ENCODE measurements around the gene MUC5AC.

The MUC5AC gene

DNA sequence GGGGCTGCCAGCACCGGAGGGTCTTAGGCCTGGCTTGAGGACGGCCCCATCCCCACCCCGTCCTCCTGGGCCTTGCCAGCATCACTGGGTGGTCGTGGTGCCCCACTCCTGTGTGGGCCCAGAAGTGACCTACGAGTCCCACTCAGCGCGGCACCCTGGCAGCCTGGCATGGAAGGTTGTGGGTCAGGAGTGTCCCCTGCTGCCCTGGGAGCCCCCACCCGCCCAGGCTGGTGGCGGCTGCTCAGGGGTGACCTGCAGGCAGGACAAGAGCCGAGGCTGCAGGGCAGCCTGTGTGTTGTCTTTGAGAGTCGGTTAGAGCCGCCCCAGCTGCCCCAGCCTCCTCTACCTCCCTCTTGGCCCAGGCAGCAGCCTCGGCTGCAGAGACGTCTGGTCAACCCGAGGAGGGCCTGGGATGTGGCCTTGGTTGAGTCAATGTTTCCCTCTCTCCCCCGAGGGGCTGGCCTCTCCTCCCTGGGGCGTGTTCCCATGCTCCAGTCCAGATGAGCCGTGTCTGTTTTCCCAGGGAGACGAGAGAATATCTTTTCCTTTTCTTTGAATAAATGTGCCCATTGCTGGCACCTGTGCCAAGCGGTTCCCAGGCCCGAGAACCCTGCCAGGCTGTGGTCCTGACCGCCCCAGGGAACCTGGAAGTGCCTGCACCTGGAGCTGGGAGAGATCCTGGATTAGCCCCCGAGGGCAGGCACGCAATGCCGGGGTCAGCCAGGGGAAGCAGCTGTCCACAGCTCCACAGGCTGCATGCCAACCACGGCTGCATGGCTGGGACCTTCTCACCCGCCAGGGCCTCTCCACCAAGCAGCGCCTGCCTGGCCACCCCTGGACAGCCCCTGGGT, 35.7 kb upstream of the MUC5AC start:
- DNase-seq (ENCODE audit: low spot score), result no peak

DNA sequence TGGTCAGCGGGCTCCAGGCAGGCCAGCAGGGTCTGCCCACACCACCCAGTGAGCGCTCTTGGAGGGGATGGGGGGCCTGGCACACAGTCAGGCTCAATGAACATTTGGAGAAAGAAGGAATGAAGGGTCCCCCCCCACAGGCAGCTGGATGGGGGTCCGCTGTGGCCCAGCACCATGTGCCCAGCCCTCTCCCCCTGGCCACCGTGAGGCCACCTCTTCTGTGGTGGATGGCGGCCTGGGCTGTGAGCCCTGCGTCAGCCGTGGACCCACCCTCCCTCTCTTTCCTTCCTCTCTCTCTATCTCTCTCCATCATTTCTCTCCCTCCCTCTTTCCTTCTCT, 35.1 kb upstream of the MUC5AC start:
- no peak for DNase-seq (ENCODE audit: low spot score)

DNA sequence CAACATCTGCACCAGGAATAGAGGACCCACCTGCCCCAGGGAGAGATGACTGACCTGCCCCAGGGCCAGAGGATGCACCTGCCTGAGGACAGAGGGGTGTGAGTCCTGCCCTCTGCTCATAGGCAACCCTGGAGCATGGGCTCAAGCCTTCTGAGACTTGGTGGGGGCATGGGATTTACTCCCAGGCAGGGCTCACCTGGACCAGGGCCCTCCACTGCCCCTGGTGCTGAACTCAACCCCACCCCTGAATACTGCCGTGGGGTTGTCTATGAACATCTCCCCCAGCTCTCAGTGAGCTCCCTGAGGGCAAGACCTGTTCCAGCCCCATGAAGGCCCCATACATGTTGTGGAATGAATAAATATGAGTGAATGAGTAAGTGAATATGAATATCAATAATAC, 33.8 kb upstream of the MUC5AC start:
- DNase-seq (ENCODE audit: low spot score), result no peak

DNA sequence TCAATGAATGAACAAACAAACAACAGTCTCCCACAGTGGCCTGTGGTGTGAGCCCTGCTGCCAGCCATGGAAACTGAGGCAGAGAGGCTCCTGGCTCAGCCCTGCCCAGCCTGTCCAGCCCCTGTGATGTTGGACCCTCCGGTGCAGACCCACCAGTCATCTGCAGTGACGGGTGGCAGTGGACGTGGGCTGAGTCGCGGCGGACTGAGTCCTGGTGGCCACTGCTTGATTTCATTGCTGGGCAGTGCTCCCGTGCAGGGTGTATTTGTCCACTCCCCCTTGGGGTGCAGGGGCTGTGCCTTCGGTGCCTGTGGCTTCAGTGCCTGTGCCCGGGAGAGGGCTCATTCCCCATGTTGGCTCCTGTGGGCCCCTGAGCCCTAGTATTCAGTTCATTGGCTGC, 31.9 kb upstream of the MUC5AC start:
- no peak for DNase-seq (ENCODE audit: low spot score)

DNA sequence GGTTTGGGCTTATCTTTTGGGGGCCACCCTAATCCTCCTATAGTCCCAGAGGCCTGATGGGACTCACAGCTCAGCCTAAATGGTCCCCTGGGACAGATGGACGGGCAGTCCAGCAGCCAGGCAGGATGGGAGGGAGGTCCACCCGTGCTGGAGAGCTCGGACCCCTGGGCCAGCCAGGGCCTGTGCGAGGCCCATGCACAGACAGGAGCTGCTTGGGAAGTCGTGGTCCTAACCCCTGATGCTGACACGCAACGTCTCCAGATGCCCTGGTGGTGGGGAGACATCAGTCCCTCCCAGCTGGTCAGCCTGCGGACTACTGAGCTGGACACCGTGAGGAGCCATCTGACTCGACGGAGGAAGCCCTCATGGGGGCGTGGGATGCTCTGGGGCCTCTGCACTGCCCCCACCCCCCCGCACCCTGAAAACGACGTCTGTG, 31.2 kb upstream of the MUC5AC start:
- DNase-seq (ENCODE audit: low spot score), result no peak

DNA sequence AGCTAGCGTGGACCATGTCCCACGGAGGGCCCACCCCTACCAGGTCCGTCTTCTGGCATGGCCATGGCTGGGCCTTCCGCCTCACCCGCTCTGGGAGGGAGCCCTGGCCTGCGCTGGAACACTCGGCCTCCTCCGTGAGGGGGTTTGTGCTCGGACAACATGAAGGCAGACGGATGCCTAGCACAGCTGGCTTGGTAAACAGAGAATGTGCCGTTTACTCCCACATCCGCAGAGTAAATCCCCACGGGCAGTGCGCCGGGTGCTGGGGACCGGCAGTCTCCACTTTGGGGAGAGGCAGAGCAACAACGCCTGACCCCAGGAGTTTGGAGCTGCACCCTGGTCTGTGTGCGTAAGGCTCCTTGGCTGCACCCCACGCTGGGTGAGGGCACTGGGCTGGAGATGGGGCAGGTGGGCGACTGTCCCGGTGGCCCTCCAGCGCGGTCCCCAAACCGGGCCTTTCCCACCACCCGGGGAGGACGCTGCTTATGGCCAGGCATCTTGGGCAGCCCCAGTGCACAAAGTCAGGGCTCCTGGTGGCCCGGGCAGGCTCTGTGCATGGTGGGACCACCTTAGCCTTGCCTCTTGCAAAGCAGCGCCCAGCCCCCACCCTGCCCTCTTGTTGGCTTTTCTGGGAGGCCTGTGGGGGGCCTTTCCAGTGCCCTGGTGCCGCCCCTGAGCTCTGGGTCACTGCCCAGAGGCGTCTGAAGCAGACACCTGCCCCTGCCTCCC, 30.7 kb upstream of the MUC5AC start:
- no peak for DNase-seq (ENCODE audit: low spot score)

DNA sequence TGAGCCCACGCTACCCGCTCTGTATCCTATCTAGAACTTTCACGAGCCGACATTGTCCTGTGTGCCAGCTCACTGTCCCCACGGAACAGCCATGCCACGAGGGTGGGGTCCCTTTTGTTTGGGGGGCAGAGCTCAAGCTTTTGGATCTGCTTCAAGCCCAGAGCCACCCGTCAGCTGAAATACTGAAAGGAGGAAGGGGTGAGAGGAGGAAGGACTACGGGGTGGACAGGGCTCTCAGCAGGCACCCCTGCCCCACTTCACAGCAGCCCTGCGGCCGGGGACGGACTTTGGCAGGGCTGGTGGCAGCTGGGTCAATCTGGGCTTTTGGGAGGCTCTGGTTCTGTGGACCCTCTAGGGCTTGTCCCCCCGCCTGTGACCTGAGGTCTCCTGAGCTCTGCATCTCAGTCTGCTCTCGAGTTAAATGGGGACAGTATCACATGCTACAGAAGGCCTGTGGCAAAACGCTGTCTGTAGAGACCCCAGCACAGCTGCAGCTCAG, 30.0 kb upstream of the MUC5AC start:
- no peak for DNase-seq (ENCODE audit: low spot score)

DNA sequence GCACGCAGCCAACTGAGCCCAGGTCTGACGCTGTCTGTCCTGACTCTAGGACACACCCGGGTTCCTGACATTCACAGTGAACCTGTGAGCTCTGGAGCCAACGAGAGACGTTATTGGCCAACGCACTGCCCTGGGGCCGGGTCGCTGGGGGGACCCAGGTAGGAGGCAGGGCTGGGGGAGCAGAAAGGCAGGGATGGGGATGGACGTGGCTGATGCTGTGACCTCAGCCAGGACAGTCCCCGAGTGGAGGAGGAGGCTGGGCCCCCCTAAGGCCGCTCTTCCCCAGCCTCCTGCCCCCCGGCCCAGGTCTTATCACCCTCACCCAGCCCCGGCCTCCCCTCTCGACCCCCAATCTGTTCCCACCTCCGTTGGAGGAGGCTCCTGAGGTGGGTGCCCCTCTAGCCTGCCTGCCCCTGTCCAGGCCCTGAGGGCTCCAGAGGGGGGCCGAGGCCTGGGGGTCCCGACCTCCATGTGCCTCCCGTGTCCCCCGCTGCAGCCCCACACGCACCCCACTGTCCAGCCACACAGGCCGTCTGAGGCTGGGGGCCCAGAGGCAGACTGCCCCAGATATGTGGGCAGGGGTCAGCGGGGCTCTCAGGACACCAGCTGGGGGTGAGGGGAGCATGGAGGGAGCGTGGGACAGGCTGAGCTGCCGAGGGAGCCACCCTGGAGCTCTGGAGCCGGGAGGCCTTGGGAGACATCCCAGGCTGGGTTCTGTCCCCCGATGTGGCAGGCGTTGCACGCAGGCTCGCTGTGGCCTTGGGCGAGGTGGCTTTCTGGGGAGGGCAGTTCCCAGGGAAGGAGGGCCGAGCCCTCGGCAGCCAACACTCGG, 29.2 kb upstream of the MUC5AC start:
- no peak for DNase-seq (ENCODE audit: low spot score)

DNA sequence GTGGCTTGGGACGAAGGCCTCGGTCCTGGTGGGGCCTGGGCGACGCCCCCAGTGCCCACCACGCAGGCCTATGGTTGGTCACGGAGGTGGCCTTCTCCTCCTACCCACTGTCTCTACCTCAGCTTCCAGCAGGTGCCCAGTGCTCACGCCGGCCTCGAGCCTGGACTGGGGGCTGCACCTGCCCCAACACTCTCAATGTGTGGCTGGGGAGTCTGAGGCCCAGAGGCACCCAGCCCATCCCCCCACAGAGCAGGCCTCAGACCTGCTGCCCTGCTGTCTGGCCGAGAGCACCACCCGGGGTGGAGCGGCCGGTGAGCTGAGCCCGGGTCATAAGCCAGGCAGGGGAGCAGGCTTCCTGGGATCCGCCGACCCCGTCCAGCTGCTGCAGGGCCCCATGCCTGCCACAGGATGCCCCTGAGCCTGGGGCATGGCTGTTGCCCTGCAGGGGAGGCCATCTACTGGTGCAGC, 28.6 kb upstream of the MUC5AC start:
- DNase-seq (ENCODE audit: low spot score), result no peak

DNA sequence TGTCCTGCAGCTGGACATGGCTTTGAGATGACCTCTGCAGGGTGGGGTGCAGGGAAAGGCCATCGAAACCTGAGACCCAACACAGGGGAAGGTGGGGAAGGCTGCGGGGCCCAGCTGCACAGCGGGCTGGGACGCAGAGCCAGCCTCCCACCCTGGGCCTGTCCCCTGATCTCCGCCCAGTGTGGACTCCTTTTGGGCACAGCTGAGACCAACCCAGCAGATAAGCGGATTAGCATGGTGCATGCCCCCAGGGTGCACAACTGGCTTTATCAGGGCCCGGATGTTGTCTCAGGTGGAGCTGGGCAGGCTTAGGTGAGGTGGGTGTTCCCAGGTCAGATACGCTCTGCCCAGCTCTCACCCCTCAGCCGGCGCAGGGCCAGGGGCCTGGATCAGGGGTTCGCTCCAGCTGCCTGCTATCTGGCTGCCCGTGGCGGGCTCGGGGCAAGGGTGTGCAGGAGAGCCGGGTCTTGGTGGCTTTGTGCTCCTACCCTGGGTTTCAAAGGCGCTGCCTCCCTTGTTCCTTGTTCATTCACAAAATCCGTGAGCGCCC, 28.1 kb upstream of the MUC5AC start:
- no peak for DNase-seq (ENCODE audit: low spot score)

DNA sequence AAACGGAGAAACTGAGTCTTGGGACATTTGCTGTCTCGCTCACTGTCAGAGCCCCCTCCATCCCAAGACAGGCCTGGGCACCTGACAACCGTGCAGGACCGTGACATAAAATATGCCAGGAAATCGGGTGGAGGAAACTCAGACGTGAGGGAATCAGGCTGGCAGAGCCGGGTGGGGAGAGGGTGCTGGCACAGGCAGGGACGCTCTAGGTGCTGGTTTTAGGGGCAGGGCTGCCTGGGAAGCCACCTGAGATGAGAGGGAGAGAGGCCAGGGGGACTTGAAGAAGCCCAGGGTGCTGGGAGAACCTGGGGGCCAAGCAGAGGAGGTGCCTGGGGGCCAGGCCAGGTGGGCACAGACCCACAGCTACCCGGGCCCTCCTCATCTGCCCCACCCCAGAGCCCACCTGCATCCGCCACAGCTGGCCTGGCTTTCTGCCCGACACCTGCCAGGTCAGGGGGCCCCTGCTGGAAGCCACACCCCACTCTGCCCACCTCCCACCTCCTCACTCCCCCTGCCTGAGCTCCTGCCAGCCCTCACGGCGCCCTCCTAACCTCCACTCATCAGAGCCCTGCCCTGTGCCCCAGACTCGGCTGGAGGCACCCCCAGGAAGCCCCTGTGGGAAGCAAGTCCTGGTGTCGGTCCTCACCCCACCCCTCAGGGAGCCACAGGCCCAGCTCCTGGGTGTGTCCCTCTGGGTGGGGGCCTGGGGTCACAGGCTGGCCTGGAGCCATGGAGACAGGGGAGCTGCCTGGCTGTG, 27.3 kb upstream of the MUC5AC start:
- no peak for DNase-seq (ENCODE audit: low spot score)

DNA sequence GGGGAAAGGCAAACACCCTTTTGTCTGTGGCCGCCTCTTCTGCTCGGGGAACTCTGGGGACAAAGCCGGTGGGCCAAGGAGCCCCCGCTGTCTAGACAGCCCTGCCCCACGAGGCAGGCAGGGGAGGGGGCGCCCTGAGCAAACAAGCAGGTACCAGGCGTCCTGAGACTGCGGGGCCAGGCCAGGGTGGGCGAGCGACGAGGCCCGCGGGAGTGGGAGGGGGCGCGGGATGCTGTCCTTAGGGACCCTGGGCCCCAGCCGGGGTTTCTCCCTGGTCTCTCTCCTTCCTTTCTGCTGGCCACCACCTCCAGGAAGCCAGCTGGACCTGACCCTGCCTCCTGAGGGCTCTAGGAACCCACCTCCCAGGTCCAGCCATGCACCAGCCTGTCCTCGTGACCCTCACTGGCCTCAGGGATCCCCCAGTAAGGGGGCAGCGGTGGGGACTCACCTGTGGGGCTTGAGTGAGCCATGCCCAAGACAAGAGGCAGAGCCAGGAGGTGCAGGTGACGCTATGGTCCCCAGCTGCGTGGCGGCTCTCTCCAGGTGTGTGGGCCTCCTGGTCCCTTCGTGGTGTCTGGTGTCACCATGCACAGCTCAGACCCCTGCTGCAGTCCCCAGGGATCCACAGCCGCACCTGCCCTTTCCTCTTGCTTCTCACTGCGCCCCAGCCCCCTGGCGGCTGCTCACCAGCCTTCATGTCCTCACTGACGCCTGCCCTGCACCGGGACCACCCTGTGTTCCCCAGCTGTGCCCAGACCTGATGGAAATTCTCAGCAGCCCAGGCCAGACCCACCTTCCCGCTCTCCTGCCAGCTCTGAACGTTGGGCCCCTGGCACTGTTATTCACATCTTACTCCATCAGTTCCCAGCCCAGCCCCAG, 26.5 kb upstream of the MUC5AC start:
- no peak for DNase-seq (ENCODE audit: low spot score)

DNA sequence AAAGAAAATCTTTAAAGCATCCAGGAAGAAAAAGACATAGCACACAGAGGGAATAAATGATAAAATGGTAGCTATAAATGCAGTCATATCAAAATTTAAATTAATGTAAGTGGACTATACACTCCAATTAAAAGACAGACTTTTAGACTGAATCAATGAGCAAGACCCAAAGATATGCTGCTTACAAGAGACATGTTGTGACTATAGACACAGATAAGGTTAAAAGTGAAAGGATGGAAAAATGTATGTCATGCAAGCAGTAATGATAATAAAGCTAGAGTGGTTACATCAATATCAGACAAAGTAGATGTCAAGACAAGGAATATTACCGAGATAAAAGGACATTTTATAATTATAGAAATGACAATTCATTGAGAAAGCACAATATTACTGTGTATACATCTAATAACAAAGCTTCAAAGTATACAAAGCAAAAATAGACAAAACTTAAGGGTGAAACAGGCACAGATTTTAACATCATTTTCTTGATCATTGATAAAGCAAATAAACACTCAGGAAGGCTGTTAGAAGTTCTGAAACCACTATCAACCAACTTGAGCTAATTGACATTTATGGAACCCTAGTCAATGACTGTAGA, 22.8 kb upstream of the MUC5AC start:
- no peak for DNase-seq (ENCODE audit: low spot score)

DNA sequence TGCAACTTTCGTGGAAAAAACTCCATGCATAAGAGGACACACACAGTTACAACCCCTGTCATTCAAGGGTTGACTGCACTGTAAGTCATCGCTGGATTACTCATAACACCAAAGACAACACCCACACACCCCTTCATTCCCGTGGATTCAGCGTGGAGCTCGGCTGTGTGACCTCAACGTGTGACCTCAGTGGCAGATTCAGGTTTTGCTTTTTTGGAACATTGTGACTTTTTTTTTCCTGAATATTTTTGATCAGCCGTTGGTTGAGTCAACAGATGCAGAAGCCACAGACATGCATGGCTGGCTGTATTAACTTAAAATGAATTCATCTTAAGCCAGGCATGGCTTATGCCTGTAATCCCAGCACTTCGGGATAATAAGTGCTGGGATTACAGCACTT, 19.7 kb upstream of the MUC5AC start:
- DNase-seq (ENCODE audit: low spot score), result peak; percentile 24

DNA sequence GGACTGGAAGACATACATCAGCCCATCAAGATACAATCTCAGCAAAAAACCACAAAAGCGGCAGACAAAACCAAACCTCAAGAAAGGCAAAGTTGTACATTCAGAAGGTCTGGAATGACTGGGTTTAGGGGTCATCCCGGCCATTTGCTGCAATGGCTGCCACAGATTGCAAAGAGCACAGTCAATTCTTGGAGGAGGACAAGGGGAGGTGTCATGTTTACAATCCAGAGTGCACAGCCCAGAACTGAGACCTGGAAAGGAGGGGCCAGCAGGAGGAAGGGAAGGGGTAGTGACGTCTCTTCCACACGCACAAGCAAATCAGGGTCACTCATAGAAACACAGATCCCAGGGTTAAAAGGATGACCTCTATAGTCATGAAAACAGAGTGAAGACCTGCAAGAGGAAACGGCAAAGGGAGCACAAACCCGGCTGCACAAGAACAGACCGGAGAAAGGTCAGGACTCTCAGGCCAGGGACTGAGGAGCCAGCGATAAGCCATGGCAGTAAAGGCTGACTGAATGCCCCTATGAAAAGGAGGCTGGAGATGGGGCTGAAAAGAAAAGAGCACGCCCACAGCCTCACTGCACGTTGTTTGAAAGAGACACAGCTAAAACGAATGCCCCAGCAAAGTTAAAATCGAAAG, 18.2 kb upstream of the MUC5AC start:
- no peak for DNase-seq (ENCODE audit: low spot score)

DNA sequence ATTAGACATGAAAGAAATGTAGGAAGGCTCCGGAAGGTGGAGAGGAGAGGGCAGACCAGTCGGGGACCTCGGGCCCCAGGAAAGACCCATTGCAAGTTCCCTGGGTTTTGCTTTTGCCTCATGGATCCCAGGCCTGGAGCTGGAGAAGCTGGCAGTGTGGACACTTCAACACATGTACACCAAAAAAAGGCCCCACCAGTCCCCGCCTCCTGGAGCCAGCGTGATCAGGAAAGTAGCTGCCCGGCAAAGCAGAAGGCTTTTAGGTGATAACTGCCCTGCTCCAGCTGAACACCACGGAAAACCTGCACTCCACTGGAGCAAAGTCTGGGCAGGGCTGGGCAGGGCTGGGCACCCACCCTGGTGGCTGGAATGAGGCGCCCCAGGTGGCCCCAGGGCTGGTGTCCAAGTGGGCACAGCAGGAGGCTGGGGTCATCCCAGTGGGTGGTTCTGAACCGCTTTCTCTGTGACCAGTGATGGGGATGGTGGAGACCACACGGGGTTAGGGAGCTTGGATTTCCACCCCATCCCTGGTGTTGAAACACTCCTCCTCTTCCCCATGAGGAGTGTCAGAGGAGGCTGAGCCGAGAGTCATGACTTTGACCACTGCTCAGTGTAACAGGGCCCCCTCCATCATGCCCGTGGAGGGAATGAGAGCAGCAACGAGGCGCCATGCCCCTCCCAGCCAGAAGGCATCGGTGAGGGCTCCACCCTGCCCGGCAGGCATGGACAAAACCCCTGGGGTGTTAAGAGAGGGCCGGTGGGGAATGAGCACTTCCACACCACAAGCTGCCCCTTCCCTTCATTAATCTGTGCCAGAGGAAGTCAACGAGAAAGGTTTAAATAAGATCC, 16.9 kb upstream of the MUC5AC start:
- DNase-seq (ENCODE audit: low spot score), result no peak

DNA sequence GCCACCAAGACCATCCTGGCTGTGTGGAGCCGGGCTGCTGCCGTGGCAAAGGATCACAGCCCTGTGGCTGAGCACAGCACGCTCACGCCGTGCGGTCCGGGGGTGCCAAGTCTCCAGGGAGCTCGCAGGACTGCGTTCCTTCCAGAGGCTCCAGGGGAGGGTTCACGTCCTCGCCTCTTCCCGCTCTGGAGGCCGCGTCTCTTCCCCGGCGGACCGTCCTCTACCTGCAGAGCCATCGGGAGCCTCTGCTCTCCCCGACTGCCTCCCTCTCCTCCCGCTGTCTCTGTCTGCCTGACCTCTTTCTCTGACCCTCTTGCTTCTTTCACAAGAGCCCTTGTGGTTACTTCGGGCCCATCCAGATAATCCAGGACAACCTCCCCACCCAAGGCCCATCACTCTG, 11.4 kb upstream of the MUC5AC start:
- DNase-seq (ENCODE audit: low spot score), result no peak

DNA sequence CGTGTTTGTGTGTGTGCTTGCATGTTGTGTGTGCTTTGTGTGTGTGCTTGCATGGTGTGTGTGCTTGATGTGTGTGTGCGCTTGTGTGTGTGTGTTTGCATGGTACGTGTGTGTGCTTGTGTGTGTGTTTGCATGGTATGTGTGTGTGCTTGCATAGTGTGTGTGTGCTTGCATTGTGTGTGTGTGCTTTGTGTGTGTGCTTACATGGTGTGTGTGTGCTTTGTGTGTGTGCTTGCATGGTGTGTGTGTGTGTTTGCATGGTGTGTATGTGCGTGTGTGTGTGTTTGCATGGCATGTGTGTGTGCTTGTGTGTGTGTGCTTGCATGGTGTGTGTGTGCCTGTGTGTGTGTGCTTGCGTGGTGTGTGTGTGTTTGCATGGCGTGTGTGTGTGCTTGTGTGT, 10.0 kb upstream of the MUC5AC start:
- DNase-seq (ENCODE audit: low spot score), result no peak
